Mesenteric fat pad (tissue), 1 donor: ENCODE measurements around the gene TMEM267. TPM values are rescaled to one million over a fixed set of nuclear protein-coding genes. Genes with fewer than 3 reads are reported as not detected.
"Not testable (repeated sequence)": the region's sequence is repeated elsewhere in the genome, so short reads cannot be mapped to it uniquely, and the experiment has no call there.

ENCODE experiments used
- DNase-seq: peaks from one replicate; pipeline ENCODE4 v3.0.0-alpha.2; 2020; ENCODE audit warnings: low spot score
- long read RNA-seq: library from polyadenylated mRNA; unstranded; transcript quantifications from one replicate; pipeline ENCODE4 v2.0.0, GENCODE V29; 2020
- total RNA-seq: library from RNA; stranded (reverse); fragmentation: NEBNext Ultra II Directional; extraction: Animal tissue kit (Norgen Biotek cat#: 25700); gene quantifications from one replicate; pipeline ENCODE4 v1.2.1, GENCODE V29; 2021
- donor health status: DM: yes; HTN: yes; CAD: no.

TMEM267 gene, protein sequence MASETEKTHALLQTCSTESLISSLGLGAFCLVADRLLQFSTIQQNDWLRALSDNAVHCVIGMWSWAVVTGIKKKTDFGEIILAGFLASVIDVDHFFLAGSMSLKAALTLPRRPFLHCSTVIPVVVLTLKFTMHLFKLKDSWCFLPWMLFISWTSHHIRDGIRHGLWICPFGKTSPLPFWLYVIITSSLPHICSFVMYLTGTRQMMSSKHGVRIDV
- total RNA-seq = 11.0 TPM
- long read RNA-seq, transcript TMEM267-201 (3 exons, 2,338 nt) = major isoform, 34 of 57 reads
- long read RNA-seq, partial matches to known transcripts = 8 of 57 reads
- long read RNA-seq, other reads (novel, unspliced or antisense) = 12 of 57 reads

DNA sequence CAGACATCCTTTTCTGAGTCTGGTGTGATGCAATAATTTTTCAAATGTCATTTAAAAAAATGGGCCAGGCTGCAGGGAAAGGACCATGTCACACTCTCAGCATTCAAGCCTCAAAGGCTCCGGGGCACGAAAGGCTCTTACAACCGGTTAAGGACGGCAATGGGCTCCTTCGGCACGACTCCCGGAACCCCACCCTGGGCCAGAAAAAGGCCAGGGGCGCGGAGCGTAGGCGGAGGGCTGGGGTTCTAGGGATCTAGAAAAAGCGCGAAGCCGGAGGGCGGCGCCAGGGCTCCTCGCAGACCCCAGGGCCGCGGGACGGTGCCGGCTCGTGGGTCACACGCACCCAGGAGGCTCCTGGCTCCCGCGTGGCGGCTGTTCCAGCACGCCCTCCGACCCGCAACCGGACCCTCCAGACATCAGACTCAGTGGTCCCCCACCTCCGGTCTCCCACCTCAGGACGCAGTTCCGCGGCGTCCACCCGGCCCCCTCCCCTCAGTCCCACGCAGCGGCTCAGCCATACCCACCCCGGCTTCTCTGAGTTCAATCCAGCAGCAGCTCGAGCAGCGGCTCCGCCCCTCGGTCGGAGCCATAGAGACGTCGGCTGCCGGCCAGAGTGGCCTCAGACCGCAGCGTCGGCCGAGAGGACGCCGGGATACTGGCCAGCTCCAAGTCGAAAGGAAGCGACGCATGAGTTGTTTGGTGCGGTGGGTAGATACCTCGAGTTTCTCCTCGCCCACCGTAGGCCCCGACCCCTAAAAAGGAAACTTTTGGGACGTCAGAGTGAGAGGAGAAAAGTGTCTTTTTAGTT lies at the start of gene TMEM267:
Gene TMEM267 (minus strand): TSS at position 568 of the 808 bp plus-strand sequence. CDS start 29,896 bp downstream, outside the sequence.
- DNase-seq = peak; percentile 96

DNA sequence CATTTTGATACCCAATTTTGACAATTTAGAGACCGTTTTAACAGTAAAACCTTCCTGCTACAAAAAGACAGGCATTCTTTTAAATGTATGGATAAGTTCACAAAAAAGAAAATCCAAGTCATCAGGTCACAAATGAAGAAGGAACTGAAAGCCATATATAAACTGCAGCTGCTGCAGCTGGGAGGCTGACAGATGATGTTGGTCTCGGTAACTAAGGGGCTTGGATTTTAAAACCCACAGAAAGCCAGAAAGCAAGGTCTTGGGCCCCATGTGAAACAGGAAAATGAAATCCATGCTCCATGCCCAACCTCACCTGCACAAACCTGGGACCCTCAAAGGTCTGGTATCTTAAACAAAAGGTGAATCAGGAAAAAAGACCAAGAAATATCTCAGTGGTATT lies 47.0 kb upstream of the TMEM267 start:
- DNase-seq = no peak

DNA sequence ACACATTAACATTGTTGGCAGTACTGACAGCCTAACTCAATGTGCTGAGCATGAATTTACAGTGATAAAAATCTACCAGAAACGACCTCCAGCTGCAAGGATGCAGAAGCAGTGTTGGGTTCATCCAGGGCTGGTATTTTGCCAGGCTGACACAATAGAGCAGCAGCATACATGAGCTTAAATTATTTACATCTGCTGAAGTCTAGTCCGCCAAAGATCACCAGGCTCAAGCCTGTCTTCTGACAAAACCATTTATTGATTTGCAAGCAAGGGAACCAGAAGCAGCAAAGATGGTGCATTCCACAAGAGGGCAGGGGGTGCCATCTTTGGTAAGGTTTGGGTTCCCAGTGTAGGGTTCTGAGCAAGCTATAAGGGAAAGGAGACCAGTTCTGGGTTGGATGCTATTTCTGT lies 40.0 kb upstream of the TMEM267 start:
- DNase-seq = no peak

DNA sequence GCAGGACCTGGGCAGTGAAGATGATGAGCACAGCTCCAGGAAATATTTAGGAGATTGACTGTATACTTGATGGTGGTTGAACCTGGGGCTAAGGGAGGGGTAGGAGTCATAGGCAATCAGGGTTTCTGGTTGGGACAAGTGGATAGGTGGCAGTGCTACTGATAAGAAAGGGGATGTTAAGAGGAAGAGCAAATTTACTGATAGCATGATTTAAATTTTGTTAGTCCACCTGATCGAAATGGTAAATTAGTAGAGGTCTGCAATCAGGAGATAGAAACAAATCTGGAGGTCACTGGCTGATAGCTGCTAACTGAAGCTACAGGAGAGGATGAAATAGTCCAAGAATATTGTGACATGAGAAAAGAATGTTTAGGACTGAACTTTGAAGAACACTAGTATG lies 37.0 kb upstream of the TMEM267 start:
- no peak for DNase-seq

DNA sequence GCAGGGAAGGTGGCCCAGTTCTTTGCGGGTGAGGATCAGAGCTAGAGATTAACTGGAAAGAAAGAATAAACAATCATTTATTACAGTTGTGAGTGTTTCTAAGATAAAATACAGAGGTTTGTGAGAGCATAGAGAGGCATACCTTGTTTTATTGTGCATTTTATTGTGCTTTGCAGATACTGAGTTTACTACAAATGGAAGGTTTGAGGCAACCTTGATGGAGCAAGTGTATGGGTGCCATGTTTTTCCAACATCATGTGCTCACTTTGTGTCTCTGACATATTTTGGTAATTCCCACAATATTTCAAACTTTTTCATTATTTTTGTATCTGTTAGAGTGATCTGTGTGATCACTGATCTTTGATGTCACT lies 32.0 kb upstream of the TMEM267 start:
- DNase-seq = no peak

DNA sequence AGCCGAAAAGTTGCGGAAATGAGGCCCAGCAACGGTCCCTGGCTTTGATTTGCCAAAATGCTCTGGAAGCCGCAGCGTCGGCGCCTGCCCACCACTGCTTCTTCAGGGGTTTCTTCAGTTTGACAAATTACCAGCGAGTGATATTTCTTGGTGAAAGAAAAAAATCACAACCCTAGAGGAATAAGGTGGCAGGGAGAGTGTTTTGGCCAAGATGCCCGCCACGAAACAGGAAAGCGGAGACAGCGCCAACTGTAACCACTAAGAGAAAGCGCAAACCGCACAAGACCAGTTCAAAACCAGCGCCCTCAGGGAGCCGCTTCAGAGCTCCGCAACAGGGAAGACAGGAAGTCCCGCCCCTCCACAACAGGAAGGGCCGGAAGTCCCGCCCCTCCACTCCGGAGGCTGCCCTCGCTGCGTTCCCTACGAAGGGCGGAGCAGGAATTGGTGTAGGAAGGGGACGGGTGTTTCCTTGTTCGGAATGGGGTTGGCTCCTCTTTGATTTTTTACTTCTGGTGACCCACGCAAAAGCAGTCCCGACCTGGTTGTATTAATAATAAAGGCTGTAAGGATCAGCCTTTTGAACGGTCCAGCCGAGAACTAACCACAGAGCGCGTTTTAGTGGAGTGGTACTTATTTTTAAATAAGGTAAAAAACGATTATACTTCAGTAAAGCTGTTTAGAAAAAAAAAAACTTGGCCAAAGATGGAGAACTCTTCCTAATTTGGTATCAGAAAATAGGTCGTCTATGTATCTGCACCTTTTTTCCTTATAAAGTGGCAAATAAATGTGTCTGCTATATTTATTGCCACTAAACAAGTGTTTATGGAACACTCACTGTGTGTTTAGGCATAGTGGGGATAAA lies 31.4 kb upstream of the TMEM267 start, which contains the start of gene C5orf34:
Gene C5orf34 (minus strand): TSS at position 333 of the 862 bp plus-strand sequence. CDS start 5,809 bp downstream, outside the sequence.
- DNase-seq = peak; percentile 97

DNA sequence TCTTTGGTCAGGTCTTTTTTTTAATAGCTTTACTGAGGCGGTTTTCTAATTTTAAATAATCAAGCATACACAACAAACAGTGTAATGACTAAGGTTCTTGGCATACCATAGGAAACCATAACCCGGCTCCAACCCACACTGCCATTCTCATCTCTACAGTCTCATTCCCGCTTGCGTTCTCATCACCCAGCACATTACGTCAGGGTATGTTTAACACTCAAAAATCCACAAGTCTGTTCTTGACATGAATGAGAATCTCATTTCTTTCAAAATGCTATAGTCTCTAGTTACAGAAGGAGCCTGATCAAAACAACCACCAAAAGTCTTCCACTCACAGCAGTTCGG lies 30.8 kb upstream of the TMEM267 start:
- no peak for DNase-seq

DNA sequence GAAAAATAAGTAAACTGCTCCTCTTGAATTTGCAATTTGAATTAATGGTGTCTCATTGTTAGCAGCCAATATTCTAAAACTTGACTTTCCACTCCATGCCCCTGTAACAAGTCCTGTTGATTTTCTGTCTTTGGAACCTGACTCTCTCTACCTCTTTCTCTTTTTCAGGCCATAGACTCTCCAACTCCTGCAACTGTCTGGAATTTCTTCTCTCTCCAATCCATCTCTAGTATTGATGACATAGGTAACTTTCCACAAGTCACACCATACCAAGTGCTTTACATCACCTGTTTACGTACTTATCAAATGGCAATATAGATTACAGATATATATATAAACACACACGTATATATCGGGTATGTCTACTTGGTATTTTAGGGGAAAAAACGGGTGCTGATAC lies 30.4 kb upstream of the TMEM267 start:
- DNase-seq = no peak

DNA sequence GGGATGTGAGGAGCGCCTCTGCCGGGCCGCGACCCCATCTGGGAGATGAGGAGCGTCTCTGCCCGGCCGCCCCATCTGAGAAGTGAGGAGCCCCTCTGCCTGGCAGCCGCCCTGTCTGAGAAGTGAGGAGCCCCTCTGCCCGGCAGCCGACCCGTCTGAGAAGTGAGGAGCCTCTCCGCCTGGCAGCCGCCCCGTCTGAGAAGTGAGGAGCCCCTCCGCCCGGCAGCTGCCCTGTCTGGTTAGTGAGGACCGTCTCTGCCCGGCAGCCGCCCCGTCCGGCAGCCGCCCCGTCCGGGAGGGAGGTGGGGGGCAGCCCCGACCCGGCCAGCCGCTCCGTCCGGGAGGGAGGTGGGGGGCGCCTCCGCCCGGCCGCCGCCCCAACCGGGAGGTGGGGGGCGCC lies 27.4 kb upstream of the TMEM267 start:
- not testable (repeated sequence) for DNase-seq

DNA sequence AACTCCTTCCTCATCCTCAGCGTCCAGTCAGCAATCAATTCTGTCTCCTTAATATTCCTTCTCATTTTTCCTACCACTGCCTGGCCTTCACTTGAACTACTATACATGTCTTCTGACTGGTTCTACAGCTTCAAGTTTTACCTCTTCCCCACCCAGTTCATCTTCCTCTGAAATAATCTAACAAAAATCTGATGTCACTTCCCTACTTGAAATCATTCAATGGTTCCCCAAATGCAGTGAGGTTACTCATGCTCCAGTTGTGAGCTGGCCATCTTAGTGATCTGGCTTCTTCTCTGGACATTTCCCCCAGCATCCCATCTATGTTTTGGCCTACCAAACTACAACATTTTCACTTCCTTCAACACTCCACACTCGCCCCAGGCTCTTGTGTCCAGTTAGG lies 14.9 kb upstream of the TMEM267 start:
- DNase-seq = no peak

DNA sequence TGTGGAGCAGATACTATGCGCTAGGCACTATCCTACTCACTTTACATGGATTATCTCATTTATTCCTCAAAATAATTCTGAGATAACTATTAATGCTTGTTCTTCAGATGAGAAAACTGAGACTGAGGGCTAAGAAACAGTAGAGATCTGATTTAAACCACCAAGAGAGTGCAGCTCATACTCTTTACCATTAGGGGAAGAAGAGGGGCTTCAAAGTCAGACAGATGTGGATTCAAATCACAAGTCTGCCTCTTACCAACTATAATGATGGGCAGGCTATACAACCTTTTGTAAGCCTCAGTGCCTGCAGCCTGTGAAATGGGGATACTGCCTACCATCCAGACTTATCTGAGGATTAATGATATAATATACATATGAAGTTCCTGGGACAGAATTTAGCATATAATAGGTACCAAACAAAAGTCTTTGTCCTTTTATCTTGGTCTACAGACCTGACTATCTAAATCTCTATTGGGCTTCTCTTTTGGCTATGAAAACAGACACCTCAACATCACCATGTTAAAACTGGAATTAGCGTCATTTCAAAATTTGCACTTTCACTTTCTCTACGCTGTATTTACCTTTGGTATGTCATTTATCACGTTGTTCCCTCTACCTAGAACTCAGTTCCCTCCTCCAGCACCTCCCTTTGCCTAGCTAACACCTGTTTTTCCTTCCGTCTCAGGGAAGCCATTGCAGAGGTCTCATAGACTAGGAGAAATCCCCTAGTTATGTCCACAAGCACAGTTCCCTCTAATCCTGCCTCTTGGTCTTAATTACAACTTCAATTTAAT lies 13.8 kb upstream of the TMEM267 start:
- no peak for DNase-seq

DNA sequence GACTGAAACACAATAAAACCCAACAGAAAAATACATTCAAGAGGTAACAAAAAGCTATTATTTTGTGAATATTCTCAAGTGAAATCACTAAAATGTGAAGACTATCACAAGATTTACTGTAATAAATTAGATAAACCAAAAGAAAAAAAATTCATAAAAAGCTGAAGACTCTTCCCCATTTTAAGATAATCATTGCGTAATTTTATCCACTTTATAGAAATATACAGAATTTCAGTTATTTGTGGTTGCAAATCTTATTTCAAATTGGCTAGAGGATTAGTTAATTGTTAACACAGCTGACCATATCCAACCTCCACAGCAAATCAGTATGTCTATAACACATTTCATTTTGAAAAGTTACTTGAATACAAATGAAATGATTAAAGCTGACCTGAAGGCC lies 7.7 kb upstream of the TMEM267 start:
- no peak for DNase-seq

DNA sequence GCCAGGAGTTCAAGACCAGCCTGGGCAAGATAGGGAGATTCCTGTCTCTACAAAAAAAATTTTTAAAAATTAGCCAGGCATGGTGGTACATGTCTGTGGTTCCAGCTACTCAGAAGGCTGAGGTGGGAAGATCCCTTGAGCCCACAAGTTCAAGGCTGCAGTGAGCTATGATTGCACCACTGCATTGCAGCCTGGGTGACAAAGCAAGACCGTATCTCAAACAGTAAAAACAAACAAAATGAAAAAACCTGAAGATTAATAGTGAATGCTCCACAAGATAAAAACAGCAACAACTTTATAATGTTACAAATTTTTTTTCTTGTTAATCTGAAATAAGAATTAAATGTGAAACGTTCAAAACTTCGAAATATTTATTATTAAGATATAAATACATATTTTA lies 2.7 kb upstream of the TMEM267 start:
- DNase-seq = no peak

DNA sequence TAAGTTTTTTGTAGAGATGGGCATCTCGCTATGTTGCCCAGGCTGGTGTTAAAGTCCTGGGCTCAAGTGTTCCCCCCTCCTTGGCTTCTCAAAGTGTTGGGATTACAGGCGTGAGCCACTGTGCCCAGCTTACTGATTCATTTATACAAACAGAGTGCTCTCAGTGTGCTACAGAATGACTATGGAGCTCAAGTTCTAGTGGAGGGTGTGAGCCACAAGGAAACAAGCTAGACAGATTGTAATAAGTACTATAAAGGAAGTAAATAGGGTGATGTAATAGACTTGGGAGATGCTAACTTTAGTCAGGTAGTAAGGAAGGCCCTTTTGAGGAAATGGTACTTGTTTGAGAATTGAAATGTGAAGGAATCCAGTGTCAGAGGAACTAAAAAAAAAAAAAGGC lies 1.7 kb upstream of the TMEM267 start:
- DNase-seq = no peak

DNA sequence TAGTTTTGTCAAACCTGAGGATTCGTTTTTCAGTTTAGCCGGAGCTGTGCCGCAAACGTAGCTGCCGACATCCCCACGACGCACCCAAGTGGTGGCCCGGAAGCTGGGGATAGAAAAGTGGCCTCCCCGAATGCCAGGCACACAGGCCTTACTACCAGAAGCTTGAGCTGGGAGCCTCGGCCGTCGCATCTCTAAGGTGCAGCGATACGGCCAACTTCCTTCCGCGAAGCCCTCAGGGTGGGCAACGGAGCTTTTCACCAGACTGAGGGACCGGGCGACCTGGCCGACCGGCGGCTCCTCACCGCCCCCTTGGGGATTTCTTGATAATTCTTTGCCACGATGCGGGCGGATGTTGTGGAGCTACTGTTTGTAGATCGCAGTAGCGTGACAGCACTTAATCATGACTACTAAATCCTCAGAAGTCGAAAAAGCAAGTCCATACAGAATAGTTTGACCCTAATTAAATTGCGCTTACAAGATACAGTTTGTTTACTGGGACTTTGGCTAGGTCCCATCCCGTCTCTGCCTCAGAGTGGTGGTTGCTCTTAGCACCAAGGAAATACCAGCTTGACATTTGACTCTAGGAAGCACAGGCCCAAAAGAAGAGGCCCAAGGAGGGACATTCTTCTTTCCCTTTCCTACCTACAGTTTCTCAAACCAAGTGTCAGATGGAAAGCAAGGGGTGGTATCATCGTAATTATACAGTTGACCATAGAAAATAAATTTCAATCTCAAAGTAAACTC lies 613 bp upstream of the TMEM267 start:
- peak; percentile 95 for DNase-seq

DNA sequence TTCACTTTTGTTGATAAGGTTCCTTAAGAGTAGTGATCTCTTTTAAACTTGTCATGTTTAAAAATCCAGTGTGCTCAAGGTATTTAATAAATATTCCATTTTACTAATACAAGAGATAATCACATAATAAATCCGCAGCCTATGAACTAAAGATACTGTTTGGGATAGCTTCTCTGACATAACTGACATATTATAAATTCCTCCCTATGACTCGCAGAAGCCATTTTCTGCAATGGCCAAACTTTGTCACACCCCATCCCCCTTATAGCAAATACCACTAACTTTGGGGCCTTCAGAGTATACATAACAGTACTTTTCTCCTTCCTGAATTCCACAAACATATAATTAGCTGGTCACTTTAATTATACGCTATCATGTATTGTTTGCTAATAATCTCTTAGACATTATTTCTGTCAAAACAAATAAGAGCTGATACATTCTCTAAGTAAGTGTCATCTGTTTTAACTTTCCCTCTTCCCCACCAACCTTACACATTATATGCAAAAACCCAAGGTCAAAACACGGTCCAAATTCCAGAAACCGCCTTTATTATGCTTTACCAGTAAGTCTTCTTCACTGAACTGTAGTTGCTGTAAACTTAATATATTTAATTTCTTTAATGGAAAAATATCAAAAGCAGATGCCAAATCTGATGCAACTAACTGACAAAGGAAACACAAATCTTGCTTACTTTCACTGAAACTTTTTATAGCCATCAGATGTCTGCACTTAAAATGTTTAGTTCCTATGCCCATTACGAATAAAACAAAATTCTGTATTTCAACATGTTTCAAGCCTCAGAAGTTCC lies 971 bp downstream of the TMEM267 start:
- DNase-seq = no peak

DNA sequence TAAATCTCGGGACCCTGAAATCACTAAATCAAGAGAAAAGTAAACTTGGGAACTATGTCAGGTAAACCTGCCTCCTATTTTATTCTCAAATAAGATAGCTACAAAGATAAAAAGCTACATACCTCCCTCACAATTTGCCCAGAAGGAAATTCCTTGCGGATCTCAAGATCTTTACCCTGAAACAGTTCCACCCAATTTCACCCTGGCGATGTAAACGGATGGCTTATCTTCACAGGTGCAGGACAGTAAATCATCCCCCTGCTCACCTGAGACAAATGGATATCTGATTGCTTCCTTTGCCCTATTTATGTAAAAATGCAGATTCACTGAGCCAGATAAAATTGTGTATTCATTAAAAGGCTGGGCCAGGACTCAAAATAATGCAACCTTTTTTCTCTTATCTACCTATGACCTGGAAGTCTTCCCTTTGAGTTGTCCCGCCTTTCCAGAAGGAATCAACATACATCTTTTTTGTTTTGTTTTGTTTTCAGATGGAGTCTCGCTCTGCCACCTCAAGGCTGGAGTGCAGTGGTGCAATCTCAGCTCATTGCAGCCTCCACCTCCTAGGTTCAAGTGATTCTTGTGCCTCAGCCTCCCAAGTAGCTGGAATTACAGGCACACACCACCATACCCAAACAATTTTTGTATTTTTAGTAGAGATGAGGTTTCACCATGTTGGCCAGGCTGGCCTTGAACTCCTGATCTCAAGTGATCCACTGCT lies 13.8 kb downstream of the TMEM267 start:
- no peak for DNase-seq

DNA sequence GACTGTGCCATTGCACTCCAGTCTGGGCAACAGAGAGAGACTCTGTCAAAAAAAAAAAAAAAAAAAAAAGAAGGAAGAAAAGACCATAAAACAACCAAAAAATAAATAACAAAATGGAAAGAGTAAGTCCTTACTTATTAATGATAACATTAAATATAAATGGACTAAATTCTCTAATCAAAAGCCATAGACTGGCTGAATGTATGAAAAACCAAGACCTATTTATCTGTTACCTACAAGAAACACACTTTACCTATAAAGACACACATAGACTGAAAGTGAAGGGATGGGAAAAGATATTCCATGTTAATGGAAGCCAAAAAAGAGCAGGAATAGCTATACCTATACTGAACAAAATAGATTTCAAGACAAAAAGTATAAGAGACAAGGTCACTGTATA lies 16.6 kb downstream of the TMEM267 start:
- no peak for DNase-seq

DNA sequence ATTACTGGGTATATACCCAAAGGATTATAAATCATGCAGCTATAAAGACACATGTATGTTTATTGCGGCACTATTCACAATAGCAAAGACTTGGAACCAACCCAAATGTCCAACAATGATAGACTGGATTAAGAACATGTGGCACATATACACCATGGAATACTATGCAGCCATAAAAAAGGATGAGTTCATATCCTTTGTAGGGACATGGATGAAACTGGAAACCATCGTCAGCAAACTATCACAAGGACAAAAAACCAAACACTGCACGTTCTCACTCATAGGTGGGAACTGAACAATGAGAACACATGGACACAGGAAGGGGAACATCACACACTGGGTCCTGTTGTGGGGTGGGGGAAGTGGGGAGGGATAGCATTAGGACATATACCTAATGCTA lies 18.2 kb downstream of the TMEM267 start:
- DNase-seq = not testable (repeated sequence)
